Thyroid gland (tissue), 4 donors: ENCODE results near the gene MED12.

Experiments used
- CTCF ChIP-seq, 6 experiments: fragments of 200-600 bp in 3 of 6; fragments of 450-650 bp in 3 of 6; sonication (generic) in 3 of 6; IDR thresholded peaks; one replicate each; pipeline ENCODE4 v1.5.1; 2016 to 2019; ENCODE audit warnings: antibody characterized with exemption in 6 of 6, mild to moderate bottlenecking in 2 of 6, inconsistent platforms in 1 of 6, moderate library complexity in 1 of 6
- POLR2A ChIP-seq, 2 donors: fragments of 450-650 bp; IDR thresholded peaks; one replicate each; pipeline ENCODE4 v1.6.1; 2017; ENCODE audit warnings: antibody characterized with exemption in 2 of 2, mild to moderate bottlenecking in 2 of 2, moderate library complexity in 1 of 2

- TF ChIP-seq CTCF (IDR thresholded peaks at IDR 0.05) (no peak), POLR2A (IDR thresholded peaks at IDR 0.05) (no peak)
Observed at GRCh38 chrX:71082124-71082647, 36.2 kb upstream of the MED12 start.
